Brain microvascular endothelial cell (primary cell): ENCODE data around the gene HENMT1.
"Not testable (repeated sequence)": the region's sequence is repeated elsewhere in the genome, so short reads cannot be mapped to it uniquely, and the experiment has no call there.

Experiments
- DNase-seq: peaks from one replicate; pipeline ENCODE4 v3.0.0-alpha.2; 2020
- H3K27ac ChIP-seq: fragments of 250-450 bp; sonication (Bioruptor Pico); 2 replicates; pipeline ENCODE4 v1.5.1; 2020; ENCODE audit warnings: mild to moderate bottlenecking, moderate library complexity
- H3K27me3 ChIP-seq: fragments of 250-450 bp; sonication (Bioruptor Pico); replicated peaks from 2 replicates; pipeline ENCODE4 v1.5.1; 2020; ENCODE audit warnings: mild to moderate bottlenecking
- H3K36me3 ChIP-seq: fragments of 250-450 bp; sonication (Bioruptor Pico); replicated peaks from 2 replicates; pipeline ENCODE4 v1.5.1; 2020; ENCODE audit warnings: mild to moderate bottlenecking
- H3K4me3 ChIP-seq: 2 replicates; pipeline ENCODE4 v1.5.1; 2011; ENCODE audit warnings: low read depth, mild to moderate bottlenecking, control low read depth, low read length, moderate library complexity
- in situ Hi-C: cut with HindIII; loops from 2 replicates; pipeline ENCODE4 v1.10.0; 2017; ENCODE audit warnings: low sequenced_read_pairs, low pct_ligation_motif_present
- TF ChIP-seq, protein P1 (sequence below): IDR thresholded peaks from 2 replicates; pipeline ENCODE4 v1.5.1; 2011; ENCODE audit warnings: low read depth, mild to moderate bottlenecking, moderate library complexity, low read length, control low read depth, inconsistent platforms; ENCODE audit errors: missing control alignments

The HENMT1 gene

DNA sequence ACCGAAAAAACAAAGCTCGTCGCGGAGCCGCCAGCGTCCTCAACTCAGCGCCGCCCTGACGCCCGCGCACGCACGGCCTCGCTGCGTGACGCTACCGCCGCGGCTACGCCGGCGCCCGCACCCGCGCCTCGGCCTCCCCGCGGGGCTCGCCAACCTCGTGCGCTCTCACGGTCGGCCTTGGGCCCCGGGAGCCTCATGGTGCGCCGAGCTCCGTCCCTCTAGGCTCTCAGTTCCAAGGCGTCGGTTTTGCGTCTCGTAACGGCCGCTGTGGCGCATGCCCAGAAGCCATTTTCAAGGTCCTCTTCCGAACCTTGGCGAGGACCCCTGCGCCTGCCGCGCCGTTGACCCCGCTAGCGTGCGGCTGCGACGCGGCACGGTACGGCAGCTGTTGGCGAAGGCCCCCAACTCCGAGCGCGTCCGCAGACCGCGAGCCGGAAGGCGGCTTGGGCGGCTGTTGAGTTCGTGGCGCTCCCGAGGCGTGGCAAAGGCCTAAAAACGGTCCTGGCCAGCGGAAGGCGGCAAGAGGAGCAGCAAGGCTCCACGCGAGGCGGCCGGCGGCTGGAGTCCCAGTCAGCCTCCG, at the start of gene HENMT1:
TSS of gene HENMT1 (minus strand) at position 64 of the 580 bp plus-strand sequence. CDS start 1,209 bp downstream, outside the sequence.
- in situ Hi-C loops: no loop called here
- Histone ChIP-seq H3K4me3 (peak within 1 kb of the TSS; percentile 62), H3K36me3 (no peaks in the 10 kb centered on the region), H3K27me3 (no peaks in the 10 kb centered on the region), H3K27ac (peak within 1 kb of the TSS; percentile 74)
- TF ChIP-seq, protein P1, sequence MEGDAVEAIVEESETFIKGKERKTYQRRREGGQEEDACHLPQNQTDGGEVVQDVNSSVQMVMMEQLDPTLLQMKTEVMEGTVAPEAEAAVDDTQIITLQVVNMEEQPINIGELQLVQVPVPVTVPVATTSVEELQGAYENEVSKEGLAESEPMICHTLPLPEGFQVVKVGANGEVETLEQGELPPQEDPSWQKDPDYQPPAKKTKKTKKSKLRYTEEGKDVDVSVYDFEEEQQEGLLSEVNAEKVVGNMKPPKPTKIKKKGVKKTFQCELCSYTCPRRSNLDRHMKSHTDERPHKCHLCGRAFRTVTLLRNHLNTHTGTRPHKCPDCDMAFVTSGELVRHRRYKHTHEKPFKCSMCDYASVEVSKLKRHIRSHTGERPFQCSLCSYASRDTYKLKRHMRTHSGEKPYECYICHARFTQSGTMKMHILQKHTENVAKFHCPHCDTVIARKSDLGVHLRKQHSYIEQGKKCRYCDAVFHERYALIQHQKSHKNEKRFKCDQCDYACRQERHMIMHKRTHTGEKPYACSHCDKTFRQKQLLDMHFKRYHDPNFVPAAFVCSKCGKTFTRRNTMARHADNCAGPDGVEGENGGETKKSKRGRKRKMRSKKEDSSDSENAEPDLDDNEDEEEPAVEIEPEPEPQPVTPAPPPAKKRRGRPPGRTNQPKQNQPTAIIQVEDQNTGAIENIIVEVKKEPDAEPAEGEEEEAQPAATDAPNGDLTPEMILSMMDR: no peak
- DNase-seq: peak; percentile 48

DNA sequence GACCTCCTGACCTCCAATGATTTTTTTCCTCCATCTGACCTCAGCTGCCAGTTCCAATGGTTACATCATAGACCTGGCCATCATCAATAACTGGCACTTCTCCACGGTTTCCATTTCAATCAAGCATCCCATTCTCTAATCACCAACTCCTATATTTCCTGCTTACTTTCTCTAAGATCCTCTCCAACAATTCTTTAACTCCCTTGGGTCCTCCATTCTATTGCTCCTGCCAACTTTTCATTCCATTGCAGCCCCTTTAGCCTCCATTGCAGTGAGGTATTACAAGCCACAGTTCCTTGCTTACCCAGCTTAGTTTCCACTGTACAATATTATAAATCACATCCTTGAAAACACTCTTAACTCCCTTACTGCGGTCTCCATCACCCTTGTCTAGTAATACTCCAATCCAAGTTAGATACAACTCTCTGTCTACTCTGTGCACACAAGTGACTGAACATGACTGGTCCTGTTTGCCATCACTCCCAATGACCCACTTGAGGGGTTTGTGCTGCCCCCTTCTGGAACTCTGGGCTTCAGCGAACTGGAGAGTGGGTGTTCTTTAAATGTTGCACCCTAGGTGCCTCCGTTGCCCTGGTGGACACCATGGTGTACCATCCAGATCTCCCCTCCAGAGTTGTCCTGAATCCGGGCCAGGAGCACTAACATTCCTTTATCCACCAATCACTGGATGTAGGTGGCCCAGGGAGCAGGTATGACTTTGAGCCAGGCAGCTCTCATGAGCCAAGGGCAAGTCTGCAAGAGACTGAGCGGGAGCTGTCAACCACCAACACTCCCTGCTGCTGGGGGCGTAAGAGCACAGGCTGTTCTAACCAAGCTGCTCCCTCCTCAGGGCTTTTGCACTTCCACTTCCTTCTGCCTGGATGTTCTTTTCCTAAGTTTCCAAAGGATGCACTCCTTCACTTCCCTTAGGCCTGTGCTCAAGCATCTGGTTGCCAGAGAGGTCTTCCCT, 48.1 kb upstream of the HENMT1 start:
- TF ChIP-seq, protein P1: peak; percentile 25
- DNase-seq: no peak

DNA sequence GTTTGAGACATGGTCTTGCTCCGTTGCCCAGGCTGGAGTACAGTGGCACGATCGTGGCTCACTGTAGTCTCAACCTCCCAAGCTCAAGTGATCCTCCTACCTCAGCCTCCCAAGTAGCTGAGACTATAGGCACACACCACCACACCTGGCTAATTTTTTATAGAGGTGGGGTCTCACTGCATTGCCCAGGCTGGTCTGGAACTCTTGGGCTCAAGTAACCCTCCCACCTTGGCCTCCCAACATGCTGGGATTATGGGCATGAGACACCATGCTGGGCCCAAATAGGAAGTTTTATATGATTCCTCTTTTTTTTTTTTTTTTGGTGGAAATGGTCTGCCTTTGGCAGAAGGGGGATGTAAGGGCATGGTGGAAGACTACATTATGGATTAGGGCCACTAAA, 45.8 kb upstream of the HENMT1 start:
- TF ChIP-seq, protein P1: no peak
- H3K27ac ChIP-seq: no peak overlapping the region
- peaks cover 4% of the 10 kb centered on the region for H3K36me3 ChIP-seq
- H3K27me3 ChIP-seq: no peaks in the 10 kb centered on the region
- in situ Hi-C loops: no loop called here
- no peak overlapping the region for H3K4me3 ChIP-seq
- DNase-seq: no peak

More for the DNA sequence above, 48.1 kb upstream of the HENMT1 start:
- in situ Hi-C loops: no loop called here
- Histone ChIP-seq H3K36me3 (no peaks in the 10 kb centered on the region), H3K27me3 (no peaks in the 10 kb centered on the region), H3K27ac (no peak overlapping the region), H3K4me3 (no peak overlapping the region)

DNA sequence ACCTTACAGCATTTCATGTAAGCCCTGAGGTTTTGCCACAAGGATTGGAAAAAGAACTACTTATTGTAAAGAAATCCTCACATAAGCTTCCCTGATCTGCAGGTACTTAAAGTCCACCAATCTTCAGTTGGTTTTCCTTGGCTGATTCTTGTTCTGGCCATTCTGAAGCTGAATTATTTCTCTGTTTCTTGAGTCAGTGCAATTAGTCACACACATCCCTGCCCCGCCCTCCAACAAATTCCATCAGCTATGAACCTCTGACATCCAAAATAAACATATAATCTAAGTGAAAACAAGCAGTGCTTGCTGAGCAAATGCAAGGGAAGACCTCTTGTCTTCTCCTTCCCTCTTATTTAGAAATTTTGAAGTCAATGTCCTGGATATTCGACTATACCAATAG, 43.6 kb upstream of the HENMT1 start:
- DNase-seq: peak; percentile 83
- Histone ChIP-seq H3K36me3 (peaks cover 20% of the 10 kb centered on the region), H3K27me3 (no peaks in the 10 kb centered on the region), H3K4me3 (no peak overlapping the region), H3K27ac (peak overlapping the region; percentile 57)
- in situ Hi-C loops: no loop called here
- TF ChIP-seq, protein P1: no peak

DNA sequence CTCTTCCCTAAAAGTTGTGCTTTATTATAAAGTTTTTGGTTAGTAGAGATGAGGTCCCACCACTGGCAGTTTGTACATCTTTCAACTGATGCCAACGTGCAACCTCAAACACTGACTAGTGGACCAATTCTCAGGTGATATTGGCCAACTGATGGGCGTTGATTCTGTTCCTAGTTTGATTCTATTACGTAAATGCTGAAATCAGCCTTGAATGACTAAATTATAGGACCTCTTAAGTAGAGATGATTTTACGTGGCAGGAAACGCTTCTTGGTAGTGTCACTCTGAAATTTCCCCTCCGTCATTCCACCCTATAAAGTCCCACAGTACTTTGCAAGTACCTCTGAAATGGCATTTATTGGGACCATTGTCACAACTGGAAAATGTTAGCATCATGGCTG, 43.0 kb upstream of the HENMT1 start:
- H3K4me3 ChIP-seq: no peak overlapping the region
- TF ChIP-seq, protein P1: no peak
- H3K27me3 ChIP-seq: no peaks in the 10 kb centered on the region
- H3K27ac ChIP-seq: peak overlapping the region; percentile 57
- DNase-seq: peak; percentile 32
- H3K36me3 ChIP-seq: peaks cover 25% of the 10 kb centered on the region
- in situ Hi-C loops: no loop called here

DNA sequence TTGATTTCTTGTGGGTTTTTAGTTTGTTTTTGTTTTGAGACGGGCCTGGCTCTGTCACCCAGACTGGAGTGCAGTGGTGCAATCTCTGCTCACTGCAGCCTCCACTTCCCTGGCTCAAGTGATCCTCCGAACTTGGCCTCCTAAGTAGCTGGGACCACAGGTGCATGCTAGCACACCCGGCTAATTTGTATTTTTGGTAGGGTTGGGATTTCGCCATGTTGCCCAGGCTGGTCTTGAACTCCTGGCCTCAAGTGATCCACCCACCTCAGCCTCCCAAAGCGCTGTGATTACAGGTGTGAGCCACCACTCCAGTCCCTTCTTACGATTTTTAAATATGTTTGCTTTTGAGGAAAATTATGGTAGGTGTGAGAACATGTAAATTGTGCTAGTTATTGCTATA, 41.2 kb upstream of the HENMT1 start:
- not testable (repeated sequence) for H3K27ac ChIP-seq, DNase-seq
- H3K36me3 ChIP-seq: peaks cover 40% of the 10 kb centered on the region

More for the DNA sequence above, 41.2 kb upstream of the HENMT1 start:
- in situ Hi-C loops, H3K4me3 ChIP-seq, H3K27me3 ChIP-seq: not testable (repeated sequence)
